ENCODE results near the gene MPHOSPH9.

DNA sequence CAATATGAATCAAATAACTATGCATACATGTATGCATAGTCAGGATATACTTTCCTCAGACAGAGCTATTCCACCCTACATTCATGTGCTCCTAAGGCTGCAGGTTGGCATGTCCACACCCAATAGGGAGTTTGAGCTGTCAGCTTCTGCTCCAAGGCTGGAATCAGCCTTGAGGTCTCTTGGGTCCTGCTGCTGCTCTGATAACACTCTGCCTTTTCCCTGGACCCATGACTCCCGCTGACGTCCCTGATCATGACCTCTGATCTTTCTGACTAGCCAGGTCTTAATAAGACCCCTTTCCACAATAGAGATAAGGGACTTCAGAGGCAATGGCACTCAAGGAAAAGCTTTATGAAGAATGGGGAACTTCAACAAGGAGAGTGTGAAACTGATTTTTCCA is 87.7 kb downstream of the MPHOSPH9 start:
- TF ChIP-seq, protein P1, sequence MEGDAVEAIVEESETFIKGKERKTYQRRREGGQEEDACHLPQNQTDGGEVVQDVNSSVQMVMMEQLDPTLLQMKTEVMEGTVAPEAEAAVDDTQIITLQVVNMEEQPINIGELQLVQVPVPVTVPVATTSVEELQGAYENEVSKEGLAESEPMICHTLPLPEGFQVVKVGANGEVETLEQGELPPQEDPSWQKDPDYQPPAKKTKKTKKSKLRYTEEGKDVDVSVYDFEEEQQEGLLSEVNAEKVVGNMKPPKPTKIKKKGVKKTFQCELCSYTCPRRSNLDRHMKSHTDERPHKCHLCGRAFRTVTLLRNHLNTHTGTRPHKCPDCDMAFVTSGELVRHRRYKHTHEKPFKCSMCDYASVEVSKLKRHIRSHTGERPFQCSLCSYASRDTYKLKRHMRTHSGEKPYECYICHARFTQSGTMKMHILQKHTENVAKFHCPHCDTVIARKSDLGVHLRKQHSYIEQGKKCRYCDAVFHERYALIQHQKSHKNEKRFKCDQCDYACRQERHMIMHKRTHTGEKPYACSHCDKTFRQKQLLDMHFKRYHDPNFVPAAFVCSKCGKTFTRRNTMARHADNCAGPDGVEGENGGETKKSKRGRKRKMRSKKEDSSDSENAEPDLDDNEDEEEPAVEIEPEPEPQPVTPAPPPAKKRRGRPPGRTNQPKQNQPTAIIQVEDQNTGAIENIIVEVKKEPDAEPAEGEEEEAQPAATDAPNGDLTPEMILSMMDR (IDR thresholded peaks at IDR 0.05), result no peak
- TF ChIP-seq POLR2A (IDR thresholded peaks at IDR 0.05), result no peak

Data from thyroid gland (tissue), 4 donors.